OCI-LY1 (cell line): ENCODE measurements around the gene MIA2.

Experiments used
- H2AFZ ChIP-seq: fragments of 200-600 bp; sonication (generic), shearing (Covaris generic); 2 replicates; pipeline ENCODE4 v1.6.0; 2014; ENCODE audit warnings: antibody characterized with exemption, mild to moderate bottlenecking, low read length
- H3F3A ChIP-seq: fragments of 200-600 bp; sonication (generic), shearing (Covaris generic); 2 replicates; pipeline ENCODE4 v1.6.0; 2014; ENCODE audit warnings: mild to moderate bottlenecking, antibody characterized with exemption, low read length, moderate library complexity; ENCODE audit not compliant: insufficient read depth
- H3K27ac ChIP-seq: fragments of 200-600 bp; sonication (generic); 2 replicates; pipeline ENCODE4 v1.5.1; 2014; ENCODE audit warnings: low read length, mixed run types, mild to moderate bottlenecking, low read depth; ENCODE audit not compliant: poor library complexity, severe bottlenecking
- H3K27me3 ChIP-seq: fragments of 200-600 bp; sonication (generic); 2 replicates; pipeline ENCODE4 v1.6.0; 2014; ENCODE audit warnings: antibody characterized with exemption, mild to moderate bottlenecking, low read length, moderate library complexity; ENCODE audit not compliant: insufficient read depth
- H3K36me3 ChIP-seq: fragments of 200-600 bp; sonication (generic); 2 replicates; pipeline ENCODE4 v1.6.1; 2014; ENCODE audit warnings: mild to moderate bottlenecking, antibody characterized with exemption, low read length, moderate library complexity, mixed read lengths; ENCODE audit not compliant: insufficient read depth
- H3K4me1 ChIP-seq: fragments of 200-600 bp; sonication (generic); 2 replicates; pipeline ENCODE4 v1.5.1; 2014; ENCODE audit warnings: mild to moderate bottlenecking, low read length, moderate library complexity; ENCODE audit not compliant: insufficient read depth, severe bottlenecking
- H3K4me2 ChIP-seq: fragments of 200-600 bp; sonication (generic), shearing (Covaris generic); 2 replicates; pipeline ENCODE4 v1.6.1; 2014; ENCODE audit warnings: low read length
- H3K4me3 ChIP-seq: fragments of 200-600 bp; sonication (generic); 2 replicates; pipeline ENCODE4 v1.5.1; 2014; ENCODE audit warnings: low read length, low read depth, mild to moderate bottlenecking, mixed read lengths; ENCODE audit not compliant: poor library complexity, severe bottlenecking
- H3K79me2 ChIP-seq: fragments of 200-600 bp; shearing (Covaris generic); 2 replicates; pipeline ENCODE4 v1.6.1; 2016; ENCODE audit warnings: mixed run types, low read length, mixed read lengths; ENCODE audit not compliant: insufficient read depth
- H3K9ac ChIP-seq: fragments of 200-600 bp; sonication (generic), shearing (Covaris generic); 2 replicates; pipeline ENCODE4 v1.6.1; 2014; ENCODE audit warnings: mild to moderate bottlenecking, low read length, mixed read lengths
- H3K9me2 ChIP-seq: fragments of 200-600 bp; sonication (generic), shearing (Covaris generic); 2 replicates; pipeline ENCODE4 v1.6.1; 2014; ENCODE audit warnings: low read depth, mild to moderate bottlenecking, low read length, mixed read lengths
- H3K9me3 ChIP-seq: fragments of 200-600 bp; shearing (Covaris generic); 2 replicates; pipeline ENCODE4 v1.6.1; 2014; ENCODE audit warnings: low read length, mixed read lengths
- H4K20me1 ChIP-seq: fragments of 200-600 bp; sonication (generic), shearing (Covaris generic); 2 replicates; pipeline ENCODE4 v1.6.0; 2016; ENCODE audit warnings: mild to moderate bottlenecking, low read length; ENCODE audit not compliant: insufficient read depth
- EZH2 ChIP-seq: fragments of 200-600 bp; sonication (generic), shearing (Covaris generic); IDR thresholded peaks from 2 replicates; pipeline ENCODE4 v1.8.0; 2017; ENCODE audit warnings: borderline replicate concordance, mixed run types, mild to moderate bottlenecking, antibody characterized with exemption, low read length, moderate library complexity, mixed read lengths
- TF ChIP-seq, protein P1 (sequence below): fragments of 200-600 bp; sonication (generic), shearing (Covaris generic); IDR thresholded peaks from 2 replicates; pipeline ENCODE4 v1.5.1; 2017; ENCODE audit warnings: mild to moderate bottlenecking, antibody characterized with exemption, low read length, moderate library complexity, mixed read lengths

Gene MIA2

DNA sequence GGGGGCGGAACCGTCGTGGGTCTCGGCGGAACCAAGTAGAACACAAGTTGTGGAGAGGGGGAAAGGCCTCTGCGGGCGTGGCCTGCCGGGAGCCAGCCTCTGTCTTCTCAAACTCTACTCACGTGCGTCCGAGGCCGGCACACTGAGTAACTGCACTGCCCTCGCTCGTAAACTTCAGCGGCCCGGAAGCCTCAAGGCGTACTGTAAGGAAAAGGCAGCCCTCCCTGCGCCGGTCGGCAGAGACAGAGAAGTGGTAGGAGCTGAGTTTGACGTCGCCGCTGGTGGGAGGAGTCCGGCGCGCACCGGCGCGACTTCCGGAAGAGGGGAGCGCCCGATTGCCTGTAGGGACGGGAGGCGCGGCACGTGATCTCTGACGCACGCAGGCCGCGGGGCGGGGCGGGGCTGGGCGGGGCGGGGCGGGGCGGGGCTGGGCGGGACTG, 198.5 kb downstream of the MIA2 start, which contains the start of gene FBXO33:
TSS of gene FBXO33 (minus strand) at position 255 of the 440 bp plus-strand sequence. CDS start 271 bp downstream, outside the sequence.
- no peaks in the 10 kb centered on the region for H3K9me3 ChIP-seq
- peak within 1 kb of the TSS; percentile 69 for H3K9ac ChIP-seq
- no peak within 1 kb of the TSS for H2AFZ ChIP-seq
- peaks cover 40% of the 10 kb centered on the region for H3K79me2 ChIP-seq
- H3F3A ChIP-seq, result no peaks in the 10 kb centered on the region
- peak within 1 kb of the TSS; percentile 90 for H3K4me2 ChIP-seq
- H4K20me1 ChIP-seq, result no peaks in the 10 kb centered on the region
- H3K36me3 ChIP-seq, result no peaks in the 10 kb centered on the region
- H3K9me2 ChIP-seq, result no peaks in the 10 kb centered on the region
- peak within 1 kb of the TSS; percentile 90 for H3K27ac ChIP-seq
- no peak for TF ChIP-seq EZH2
- TF ChIP-seq, protein P1, sequence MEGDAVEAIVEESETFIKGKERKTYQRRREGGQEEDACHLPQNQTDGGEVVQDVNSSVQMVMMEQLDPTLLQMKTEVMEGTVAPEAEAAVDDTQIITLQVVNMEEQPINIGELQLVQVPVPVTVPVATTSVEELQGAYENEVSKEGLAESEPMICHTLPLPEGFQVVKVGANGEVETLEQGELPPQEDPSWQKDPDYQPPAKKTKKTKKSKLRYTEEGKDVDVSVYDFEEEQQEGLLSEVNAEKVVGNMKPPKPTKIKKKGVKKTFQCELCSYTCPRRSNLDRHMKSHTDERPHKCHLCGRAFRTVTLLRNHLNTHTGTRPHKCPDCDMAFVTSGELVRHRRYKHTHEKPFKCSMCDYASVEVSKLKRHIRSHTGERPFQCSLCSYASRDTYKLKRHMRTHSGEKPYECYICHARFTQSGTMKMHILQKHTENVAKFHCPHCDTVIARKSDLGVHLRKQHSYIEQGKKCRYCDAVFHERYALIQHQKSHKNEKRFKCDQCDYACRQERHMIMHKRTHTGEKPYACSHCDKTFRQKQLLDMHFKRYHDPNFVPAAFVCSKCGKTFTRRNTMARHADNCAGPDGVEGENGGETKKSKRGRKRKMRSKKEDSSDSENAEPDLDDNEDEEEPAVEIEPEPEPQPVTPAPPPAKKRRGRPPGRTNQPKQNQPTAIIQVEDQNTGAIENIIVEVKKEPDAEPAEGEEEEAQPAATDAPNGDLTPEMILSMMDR, result no peak
- H3K4me3 ChIP-seq, result peak within 1 kb of the TSS; percentile 96
- peaks cover 39% of the 10 kb centered on the region for H3K4me1 ChIP-seq
- no peaks in the 10 kb centered on the region for H3K27me3 ChIP-seq

DNA sequence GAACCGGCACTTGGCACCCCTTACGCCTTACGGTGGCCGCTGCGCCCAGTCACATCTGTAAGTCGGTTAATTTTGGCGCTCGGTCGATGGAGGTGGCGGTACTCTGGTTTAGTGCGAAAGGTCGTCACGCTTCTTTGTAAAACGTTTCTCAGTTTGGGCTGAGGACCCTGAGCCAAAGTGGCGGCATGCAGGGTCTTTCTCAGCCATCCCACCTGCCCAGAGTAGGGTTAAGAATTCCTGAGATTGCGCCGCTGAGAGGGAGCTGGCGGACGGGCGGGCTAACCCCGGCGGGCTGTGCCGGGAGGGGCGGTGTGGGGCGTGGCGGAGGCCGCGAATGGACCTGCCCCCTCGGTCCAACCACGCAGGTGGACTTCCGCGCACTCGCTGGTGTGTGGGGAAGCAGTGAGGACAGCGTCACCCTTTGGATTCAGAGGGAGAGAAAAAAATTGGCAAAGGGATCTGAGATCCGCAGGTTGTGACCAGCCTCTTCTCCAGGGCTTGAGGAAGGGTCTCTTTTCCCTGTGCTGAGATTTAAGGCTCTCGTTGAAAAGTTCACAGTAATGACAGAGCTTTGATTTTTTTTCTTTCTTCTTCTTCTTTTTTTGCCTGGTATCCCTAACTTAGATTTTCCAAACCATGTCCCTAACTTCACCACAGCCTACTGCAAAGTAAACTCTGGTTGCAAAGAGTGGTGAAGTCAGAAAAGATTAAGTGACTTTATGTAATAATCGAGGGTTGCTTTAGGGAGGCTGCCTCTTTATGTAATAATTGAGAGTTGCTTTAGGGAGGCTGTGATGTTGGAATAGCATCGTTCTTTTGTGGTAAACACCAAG, 199.1 kb downstream of the MIA2 start:
- no peaks in the 10 kb centered on the region for H3K9me2 ChIP-seq
- H3K9me3 ChIP-seq, result no peaks in the 10 kb centered on the region
- no peak for TF ChIP-seq EZH2
- TF ChIP-seq, protein P1, result no peak
- no peaks in the 10 kb centered on the region for H3K27me3 ChIP-seq
- peaks cover 34% of the 10 kb centered on the region for H3K79me2 ChIP-seq
- no peaks in the 10 kb centered on the region for H4K20me1 ChIP-seq
- peak overlapping the region; percentile 72 for H3K4me2 ChIP-seq
- peak overlapping the region; percentile 70 for H3K27ac ChIP-seq
- H3F3A ChIP-seq, result no peaks in the 10 kb centered on the region
- peak overlapping the region; percentile 62 for H3K4me3 ChIP-seq
- H2AFZ ChIP-seq, result no peak overlapping the region
- peaks cover 39% of the 10 kb centered on the region for H3K4me1 ChIP-seq
- no peaks in the 10 kb centered on the region for H3K36me3 ChIP-seq
- H3K9ac ChIP-seq, result peak overlapping the region; percentile 57

DNA sequence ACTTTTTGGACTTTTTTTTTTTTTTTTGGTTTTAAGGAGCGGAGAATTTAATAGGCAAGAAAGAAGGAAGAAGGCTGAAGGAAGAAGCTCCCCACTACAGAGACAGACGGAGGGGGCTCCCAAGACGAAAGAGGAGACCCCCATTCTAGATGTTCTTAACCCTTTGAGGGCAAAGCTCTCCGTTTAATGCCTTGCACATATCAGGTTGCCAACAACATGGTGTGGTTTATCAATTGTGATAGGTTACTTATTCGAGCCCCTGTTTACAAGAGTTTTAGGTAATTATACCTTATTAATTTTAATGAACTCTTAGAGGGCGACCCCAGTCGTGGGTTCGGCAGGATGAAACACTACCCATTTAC, 199.7 kb downstream of the MIA2 start:
- H3F3A ChIP-seq, result no peaks in the 10 kb centered on the region
- H3K27me3 ChIP-seq, result no peaks in the 10 kb centered on the region
- peak overlapping the region; percentile 62 for H3K4me3 ChIP-seq
- H3K9me2 ChIP-seq, result no peaks in the 10 kb centered on the region
- TF ChIP-seq EZH2, result no peak
- TF ChIP-seq, protein P1, result no peak
- H4K20me1 ChIP-seq, result no peaks in the 10 kb centered on the region
- H3K9me3 ChIP-seq, result no peaks in the 10 kb centered on the region
- H2AFZ ChIP-seq, result no peak overlapping the region
- H3K27ac ChIP-seq, result no peak overlapping the region
- H3K4me2 ChIP-seq, result peak overlapping the region; percentile 72
- H3K79me2 ChIP-seq, result peaks cover 28% of the 10 kb centered on the region
- peak overlapping the region; percentile 57 for H3K9ac ChIP-seq
- no peaks in the 10 kb centered on the region for H3K36me3 ChIP-seq
- H3K4me1 ChIP-seq, result peaks cover 38% of the 10 kb centered on the region
